Limb (tissue), 2 donors: ENCODE results near the gene ADAMTS10.
A peak's percentile ranks its signal among the peaks of the same experiment; 100 is the strongest.
"Not testable (repeated sequence)": the region's sequence is repeated elsewhere in the genome, so short reads cannot be mapped to it uniquely, and the experiment has no call there.

ENCODE experiments used
- DNase-seq, 2 donors: peaks; one replicate each; pipeline ENCODE4 v3.0.0-alpha.2; 2016; ENCODE audit errors: extremely low spot score in 2 of 2

Gene ADAMTS10

DNA sequence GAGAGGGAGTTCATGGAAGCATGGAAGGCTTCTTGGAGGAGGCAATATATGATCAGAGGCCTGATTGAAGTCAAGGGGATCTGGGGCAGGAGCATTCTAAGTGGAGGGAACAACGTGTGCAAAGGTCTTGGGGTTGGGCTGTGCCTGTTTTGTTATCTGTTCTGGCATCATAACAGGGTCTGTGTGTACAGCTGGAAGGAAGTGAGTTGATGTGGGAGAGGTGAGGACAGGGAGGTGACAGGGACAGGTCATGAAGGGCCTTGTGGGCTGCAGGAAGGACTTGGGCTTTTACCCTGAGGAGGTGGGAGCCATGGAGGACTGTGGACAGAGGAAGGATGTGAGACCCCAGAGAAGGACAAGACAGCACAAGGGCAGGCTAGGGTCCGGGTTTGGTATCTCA is 18.7 kb upstream of the ADAMTS10 start:
- no peak for DNase-seq

GRCh38 chr19:8626842-8627241 is 16.3 kb upstream of the ADAMTS10 start:
- DNase-seq: no peak

DNA sequence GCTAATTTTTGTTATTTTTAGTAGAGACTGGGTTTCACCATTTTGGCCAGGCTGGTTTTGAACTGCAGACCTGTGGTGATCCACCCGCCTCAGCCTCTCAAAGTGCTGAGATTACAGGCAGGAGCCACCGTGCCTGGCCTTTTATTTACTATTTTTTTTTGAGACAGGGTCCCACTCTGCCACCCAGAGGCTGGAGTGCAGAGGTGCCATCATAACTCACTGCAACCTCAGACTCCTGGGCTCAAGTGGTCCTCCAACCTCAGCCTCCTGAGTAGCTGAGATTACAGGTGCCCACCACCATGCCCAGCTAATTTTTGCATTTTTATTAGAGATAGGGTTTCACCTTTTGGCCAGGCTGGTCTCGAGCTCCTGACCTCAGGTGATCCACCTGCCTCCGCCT is 12.4 kb upstream of the ADAMTS10 start:
- DNase-seq: not testable (repeated sequence)

DNA sequence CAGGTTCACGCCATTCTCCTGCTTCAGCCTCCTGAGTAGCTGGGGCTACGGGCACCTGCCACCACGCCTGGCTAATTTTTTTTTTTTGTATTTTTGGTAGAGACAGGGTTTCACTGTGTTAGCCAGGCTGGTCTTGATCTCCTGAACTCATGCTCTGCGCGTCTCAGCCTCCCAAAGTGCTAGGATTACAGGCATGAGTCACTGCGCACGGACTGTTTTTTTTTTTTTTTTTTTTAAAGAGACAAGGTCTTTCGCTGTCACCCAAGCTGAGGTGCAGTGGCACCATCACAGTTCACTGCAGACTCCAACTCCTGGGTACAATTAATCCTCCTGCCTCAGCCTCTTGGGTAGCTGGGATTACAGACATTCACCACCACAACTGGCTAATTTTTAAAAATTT is 8.2 kb upstream of the ADAMTS10 start:
- no peak for DNase-seq

DNA sequence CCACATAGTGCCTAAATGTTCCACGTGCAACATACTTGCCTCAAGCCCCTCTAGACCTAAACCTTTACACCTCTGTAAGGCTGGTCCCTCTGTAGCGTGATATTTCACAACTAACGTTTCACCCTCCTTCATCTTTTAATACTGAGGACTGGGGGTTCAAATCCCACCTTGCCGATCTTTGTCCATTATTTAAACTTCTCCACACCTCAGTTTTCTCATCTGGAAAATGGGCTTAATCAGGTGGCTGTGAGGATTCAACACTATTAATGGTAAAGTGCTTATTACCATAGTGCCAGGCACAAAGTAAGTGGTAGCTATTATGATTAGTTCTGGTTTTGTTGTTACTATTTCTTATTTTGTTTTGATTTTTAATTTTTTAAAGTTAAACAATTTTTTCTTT is 7.5 kb upstream of the ADAMTS10 start:
- no peak for DNase-seq

DNA sequence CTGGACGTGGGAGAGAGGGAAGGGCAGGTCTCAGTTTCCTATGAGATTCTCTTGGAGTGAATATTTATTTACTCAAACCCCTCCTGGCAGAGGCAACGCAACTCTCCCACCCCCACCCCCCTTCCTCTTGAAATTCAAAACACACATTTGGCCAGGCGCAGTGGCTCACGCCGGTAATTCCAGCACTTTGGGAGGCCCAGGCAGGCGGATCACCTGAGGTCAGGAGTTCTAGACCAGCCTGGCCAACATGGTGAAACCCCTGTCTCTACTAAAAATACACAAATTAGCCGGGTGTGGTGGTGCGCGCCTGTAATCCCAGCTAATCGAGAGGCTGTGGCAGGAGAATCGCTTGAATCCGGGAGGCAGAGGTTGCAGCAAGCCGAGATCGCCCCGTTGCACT is 6.8 kb upstream of the ADAMTS10 start:
- DNase-seq: not testable (repeated sequence)

GRCh38 chr19:8616861-8617260 is 6.3 kb upstream of the ADAMTS10 start:
- no peak for DNase-seq

GRCh38 chr19:8615813-8616596 is 5.5 kb upstream of the ADAMTS10 start:
- DNase-seq: peak; percentile 41 to 70

DNA sequence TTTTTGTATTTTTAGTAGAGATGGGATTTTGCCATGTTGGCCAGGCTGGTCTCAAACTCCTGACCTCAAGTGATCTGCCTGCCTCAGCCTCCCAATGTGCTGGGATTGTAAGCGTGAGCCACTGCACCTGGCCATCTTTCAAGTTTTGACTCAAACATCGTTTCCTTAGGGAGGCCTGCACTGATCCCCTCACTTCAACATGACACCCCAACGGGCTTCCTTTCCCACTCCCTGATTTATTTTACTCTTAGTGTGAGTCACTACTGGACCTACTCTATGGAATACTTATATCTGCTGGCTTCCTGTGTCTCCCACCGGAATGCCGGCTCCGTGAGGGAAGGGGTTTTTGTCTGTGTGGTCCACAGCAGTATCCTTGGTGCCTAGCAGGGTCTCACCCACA is 4.5 kb upstream of the ADAMTS10 start:
- no peak for DNase-seq

GRCh38 chr19:8614455-8614854 is 3.9 kb upstream of the ADAMTS10 start:
- DNase-seq: no peak

GRCh38 chr19:8612807-8613171 is 2.3 kb upstream of the ADAMTS10 start:
- DNase-seq: no peak

GRCh38 chr19:8611877-8612806 is 1.6 kb upstream of the ADAMTS10 start:
- DNase-seq: peak; percentile 22 to 63

GRCh38 chr19:8611391-8611876 is 919 bp upstream of the ADAMTS10 start:
- peak; percentile 24 to 66 for DNase-seq

DNA sequence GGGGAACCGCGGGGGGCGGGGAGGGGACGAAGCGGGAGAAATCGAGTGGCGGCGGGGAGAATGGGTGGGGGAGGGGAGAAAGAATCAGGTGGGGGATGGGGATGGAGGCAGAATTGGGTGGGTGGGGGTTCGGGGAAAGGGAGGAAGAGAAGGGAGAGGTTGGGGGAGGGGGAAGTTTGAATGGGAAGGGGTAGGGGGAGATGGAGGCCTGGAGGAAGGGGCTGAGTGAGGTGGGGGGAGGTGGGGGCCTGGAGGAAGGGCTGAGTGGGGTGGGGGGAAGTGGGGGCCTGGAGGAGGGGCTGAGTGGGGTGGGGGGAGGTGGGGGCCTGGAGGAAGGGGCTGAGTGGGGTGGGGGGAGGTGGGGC is 403 bp upstream of the ADAMTS10 start:
- no peak for DNase-seq

- peak; percentile 43 to 75 for DNase-seq
Observed at GRCh38 chr19:8609279-8610040, 1.1 kb downstream of the ADAMTS10 start.

- DNase-seq: no peak
Observed at GRCh38 chr19:8608941-8609278, 1.6 kb downstream of the ADAMTS10 start.

GRCh38 chr19:8607386-8607785 is 3.1 kb downstream of the ADAMTS10 start:
- no peak for DNase-seq

- DNase-seq: no peak
Observed at GRCh38 chr19:8605514-8605913, 5.0 kb downstream of the ADAMTS10 start.

GRCh38 chr19:8601796-8602195 is 8.7 kb downstream of the ADAMTS10 start:
- no peak for DNase-seq

- peak in 1 of 2 donors; percentile 26 for DNase-seq
Observed at GRCh38 chr19:8600816-8601215, 9.7 kb downstream of the ADAMTS10 start.

DNA sequence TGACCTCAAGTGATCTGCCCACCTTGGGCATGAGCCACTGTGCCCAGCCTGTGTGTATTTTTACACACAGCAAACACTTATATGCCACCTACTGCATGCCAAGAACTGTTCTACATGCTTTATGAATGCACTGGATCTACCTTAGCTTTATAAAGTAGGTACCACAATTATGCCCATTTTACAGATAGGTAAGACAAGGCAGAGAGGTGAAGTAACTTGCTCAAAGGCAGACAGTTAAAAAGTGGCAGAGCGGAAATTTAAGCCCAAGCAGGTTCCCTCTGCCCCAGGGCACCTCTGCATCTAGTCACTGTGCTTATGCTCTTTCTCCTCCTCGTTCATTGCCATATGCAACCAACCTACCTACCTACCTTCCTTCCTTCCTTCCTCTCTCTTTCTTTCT is 10.5 kb downstream of the ADAMTS10 start:
- no peak for DNase-seq

DNA sequence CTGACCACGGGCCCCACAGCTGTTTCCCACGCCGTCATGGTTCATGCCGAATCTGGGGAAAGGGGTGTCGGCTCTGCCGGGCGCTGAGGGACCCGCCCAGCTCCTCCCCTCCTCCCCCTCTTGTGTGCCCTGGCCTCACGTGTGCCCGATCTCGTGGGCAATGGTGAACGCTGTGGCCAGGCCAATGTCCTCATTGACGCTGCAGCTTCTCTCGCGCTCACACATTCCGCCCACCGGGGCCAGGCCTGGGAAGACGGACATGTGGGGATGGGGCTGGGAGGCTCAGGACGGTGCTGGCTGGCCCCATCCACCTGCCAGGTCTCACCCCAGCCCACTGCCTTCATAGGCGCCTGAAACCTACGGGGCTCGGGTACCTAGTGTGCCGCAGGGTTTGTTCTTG is 14.3 kb downstream of the ADAMTS10 start:
- no peak for DNase-seq
